Measurements from ENCODE around the gene SUV39H1. TPM values are rescaled to one million over a fixed set of nuclear protein-coding genes. Genes with fewer than 3 reads are reported as not detected.
"Not testable (repeated sequence)": the region's sequence is repeated elsewhere in the genome, so short reads cannot be mapped to it uniquely, and the experiment has no call there.

The SUV39H1 gene
- total RNA-seq, 2 donors from 2014 or later: 7.8 to 10.6 TPM

GRCh38 chrX:48681539-48682183 is 14.9 kb upstream of the SUV39H1 start:
- Histone ChIP-seq H3K9me3 (ENCODE audit: control insufficient read depth, low read length) (no peaks in the 10 kb centered on the region), H3K36me3 (ENCODE audit: control insufficient read depth, insufficient read depth, low read length) (no peaks in the 10 kb centered on the region), H3K4me1 (ENCODE audit: control insufficient read depth, insufficient read depth, low read length) (no peaks in the 10 kb centered on the region), H3K27me3 (ENCODE audit: control insufficient read depth, insufficient read depth, low read length, poor library complexity, severe bottlenecking) (no peaks in the 10 kb centered on the region), H3K27ac (ENCODE audit: low read depth, low read length) (no peak overlapping the region), H3K9ac (ENCODE audit: extremely low read depth, low read length, poor library complexity, severe bottlenecking) (no peak overlapping the region), H3K4me3 (ENCODE audit: low read length) (no peak overlapping the region)
- WGBS, 2 experiments (ENCODE audit: insufficient coverage in 1 of 2, insufficient read length in 1 of 2): 87 to 100% methylated on average over 1 to 10 of the region's 10 CpGs
- peaks cover 12% of the 10 kb centered on the region for H3K27me3 Mint-ChIP-seq (ENCODE audit: insufficient read depth)
- H3K9me3 Mint-ChIP-seq: peaks cover 78% of the 10 kb centered on the region
- no peak overlapping the region for H3K27ac Mint-ChIP-seq
- TF ChIP-seq CTCF (conservative IDR thresholded peaks at IDR 0.05): no peak
- H3K4me1 Mint-ChIP-seq: peaks cover 11% of the 10 kb centered on the region
- H3K4me3 Mint-ChIP-seq: no peak overlapping the region
- no peak for DNase-seq
- H3K36me3 Mint-ChIP-seq (ENCODE audit: low read depth): no peaks in the 10 kb centered on the region

GRCh38 chrX:48682795-48683194 is 13.7 kb upstream of the SUV39H1 start:
- not testable (repeated sequence) for H3K27ac ChIP-seq (ENCODE audit: low read depth, low read length); H3K4me3 Mint-ChIP-seq; H3K9me3 ChIP-seq (ENCODE audit: control insufficient read depth, low read length); H3K4me3 ChIP-seq (ENCODE audit: low read length); H3K9ac ChIP-seq (ENCODE audit: extremely low read depth, low read length, poor library complexity, severe bottlenecking); H3K4me1 ChIP-seq (ENCODE audit: control insufficient read depth, insufficient read depth, low read length); H3K27me3 ChIP-seq (ENCODE audit: control insufficient read depth, insufficient read depth, low read length, poor library complexity, severe bottlenecking); H3K4me1 Mint-ChIP-seq; H3K36me3 ChIP-seq (ENCODE audit: control insufficient read depth, insufficient read depth, low read length); H3K36me3 Mint-ChIP-seq (ENCODE audit: low read depth); DNase-seq; H3K27ac Mint-ChIP-seq
- Mint-ChIP-seq H3K27me3 (ENCODE audit: insufficient read depth) (peaks cover 19% of the 10 kb centered on the region), H3K9me3 (peaks cover 77% of the 10 kb centered on the region)
- 99 to 100% methylated on average over 2 to 12 of the region's 12 CpGs for WGBS, 2 experiments (ENCODE audit: insufficient coverage in 1 of 2, insufficient read length in 1 of 2)

GRCh38 chrX:48683411-48683982 is 13.0 kb upstream of the SUV39H1 start, which contains the start of gene WAS:
WAS (plus strand) TSS chrX:48683799; CDS start chrX:48683854, 55 bp downstream.
- Histone ChIP-seq H3K9me3 (ENCODE audit: control insufficient read depth, low read length) (no peaks in the 10 kb centered on the region), H3K36me3 (ENCODE audit: control insufficient read depth, insufficient read depth, low read length) (no peaks in the 10 kb centered on the region), H3K9ac (ENCODE audit: extremely low read depth, low read length, poor library complexity, severe bottlenecking) (no peak within 1 kb of the TSS), H3K27ac (ENCODE audit: low read depth, low read length) (no peak within 1 kb of the TSS), H3K27me3 (ENCODE audit: control insufficient read depth, insufficient read depth, low read length, poor library complexity, severe bottlenecking) (no peaks in the 10 kb centered on the region), H3K4me3 (ENCODE audit: low read length) (no peak within 1 kb of the TSS), H3K4me1 (ENCODE audit: control insufficient read depth, insufficient read depth, low read length) (no peaks in the 10 kb centered on the region)
- DNase-seq: no peak
- Mint-ChIP-seq H3K27me3 (ENCODE audit: insufficient read depth) (peaks cover 19% of the 10 kb centered on the region), H3K4me3 (no peak within 1 kb of the TSS), H3K9me3 (peaks cover 77% of the 10 kb centered on the region), H3K4me1 (peaks cover 1% of the 10 kb centered on the region), H3K27ac (no peak within 1 kb of the TSS), H3K36me3 (ENCODE audit: low read depth) (no peaks in the 10 kb centered on the region)
- no peak for TF ChIP-seq CTCF (conservative IDR thresholded peaks at IDR 0.05)
- WGBS, 2 experiments (ENCODE audit: insufficient coverage in 1 of 2, insufficient read length in 1 of 2): 90 to 98% methylated on average over 5 to 8 of the region's 13 CpGs
